A673 (cell line): Measurements from ENCODE around the gene NUDT15. TPM values are rescaled to one million over a fixed set of nuclear protein-coding genes. Genes with fewer than 3 reads are reported as not detected.
A peak's percentile ranks its signal among the peaks of the same experiment; 100 is the strongest.

Experiments
- BruUV-seq: library from RNA; stranded (reverse); fragments of 400-500 nt; replicated peaks from 2 replicates; lab custom pipeline; 2021; lab: Mats Ljungman, UMichigan
- CTCF ChIA-PET: fragments of 300-600 bp; sonication (Branson Sonifier 250); formaldehyde crosslinking; loops from one replicate; lab custom pipeline; 2022; ENCODE audit warnings: antibody characterized with exemption; lab: Charles Lee
- POLR2A ChIA-PET: fragments of 300-600 bp; sonication (Branson Sonifier 250); formaldehyde crosslinking; loops from one replicate; lab custom pipeline; 2022; ENCODE audit warnings: antibody characterized with exemption; ENCODE audit not compliant: low non-redundant PET; lab: Charles Lee
- DNase-seq: peaks from one replicate; pipeline ENCODE4 v3.0.0-alpha.2; 2015; ENCODE audit warnings: low spot score
- H3K27ac ChIP-seq: fragments of 200-600 bp; sonication (generic); 2 replicates; pipeline ENCODE4 v1.5.1; 2016; ENCODE audit warnings: mixed run types, low read depth, mild to moderate bottlenecking, mixed read lengths, antibody characterized with exemption, low read length; ENCODE audit not compliant: poor library complexity, severe bottlenecking
- H3K27me3 ChIP-seq: fragments of 200-600 bp; sonication (generic); replicated peaks from 2 replicates; pipeline ENCODE4 v1.6.1; 2017; ENCODE audit warnings: mixed run types, low read depth, mild to moderate bottlenecking, mixed read lengths, antibody characterized with exemption, low read length; ENCODE audit not compliant: insufficient read depth, poor library complexity
- H3K36me3 ChIP-seq: fragments of 200-600 bp; sonication (generic); 2 replicates; pipeline ENCODE4 v1.6.1; 2016; ENCODE audit warnings: mixed run types, mild to moderate bottlenecking, mixed read lengths, antibody characterized with exemption, low read length; ENCODE audit not compliant: insufficient read depth, poor library complexity, severe bottlenecking
- H3K4me1 ChIP-seq: fragments of 200-600 bp; sonication (generic); 2 replicates; pipeline ENCODE4 v1.6.1; 2017; ENCODE audit warnings: mixed run types, mild to moderate bottlenecking, mixed read lengths, antibody characterized with exemption, low read length; ENCODE audit not compliant: insufficient read depth, poor library complexity, severe bottlenecking
- H3K4me3 ChIP-seq: fragments of 200-600 bp; sonication (generic); 2 replicates; pipeline ENCODE4 v1.5.1; 2016; ENCODE audit warnings: low read depth, mixed run types, mild to moderate bottlenecking, mixed read lengths, low read length; ENCODE audit not compliant: poor library complexity, severe bottlenecking
- H3K9me3 ChIP-seq: fragments of 200-600 bp; sonication (generic); 2 replicates; pipeline ENCODE4 v1.6.1; 2016; ENCODE audit warnings: mixed run types, low read depth, mild to moderate bottlenecking, mixed read lengths, antibody characterized with exemption, low read length; ENCODE audit not compliant: poor library complexity, severe bottlenecking
- CTCF ChIP-seq: fragments of 300-800, 200-600 bp; sonication (generic); conservative IDR thresholded peaks from 2 replicates; pipeline ENCODE4 v1.5.1; 2017; ENCODE audit warnings: low read depth, mild to moderate bottlenecking, antibody characterized with exemption, low read length, moderate library complexity, mixed read lengths
- EZH2 ChIP-seq: fragments of 200-600 bp; sonication (generic); IDR thresholded peaks from 2 replicates; pipeline ENCODE4 v1.6.1; 2017; ENCODE audit warnings: borderline replicate concordance, low read depth, mild to moderate bottlenecking, mixed read lengths, antibody characterized with exemption, low read length; ENCODE audit not compliant: poor library complexity, severe bottlenecking
- intact Hi-C: fragments of 100-400 bp; cut with micrococcal nuclease; formaldehyde crosslinking; loops from one replicate; pipeline ENCODE4 v1.10.0; 2022; ENCODE audit not compliant: unreplicated experiment
- total RNA-seq: library from RNA; stranded (reverse); gene quantifications from 2 replicates; pipeline ENCODE4 v1.2.3, GENCODE V29; 2021

Gene NUDT15
- total RNA-seq, 1 experiment from 2014 or later = 52.2 TPM

GRCh38 chr13:48069573-48069972, 32.0 kb downstream of the NUDT15 start:
- BruUV-seq = no TSS peak
- no peak for DNase-seq
- no peak for TF ChIP-seq CTCF
- no peak for TF ChIP-seq EZH2
- H3K27me3 ChIP-seq = no peaks in the 10 kb centered on the region
- POLR2A ChIA-PET = no interaction called here
- intact Hi-C loops = no loop called here
- no peaks in the 10 kb centered on the region for H3K4me1 ChIP-seq
- H3K4me3 ChIP-seq = no peak overlapping the region
- peaks cover 37% of the 10 kb centered on the region for H3K9me3 ChIP-seq
- CTCF ChIA-PET = no interaction called here
- H3K36me3 ChIP-seq = peaks cover 58% of the 10 kb centered on the region
- H3K27ac ChIP-seq = no peak overlapping the region

GRCh38 chr13:48070942-48071341, 33.4 kb downstream of the NUDT15 start:
- intact Hi-C loops = no loop called here
- ChIA-PET POLR2A (no interaction called here), CTCF (no interaction called here)
- H3K9me3 ChIP-seq = peaks cover 37% of the 10 kb centered on the region
- no peak for DNase-seq
- BruUV-seq = no TSS peak
- H3K36me3 ChIP-seq = peaks cover 68% of the 10 kb centered on the region
- H3K4me1 ChIP-seq = no peaks in the 10 kb centered on the region
- no peak for TF ChIP-seq CTCF
- no peak for TF ChIP-seq EZH2
- H3K4me3 ChIP-seq = no peak overlapping the region
- no peaks in the 10 kb centered on the region for H3K27me3 ChIP-seq
- H3K27ac ChIP-seq = no peak overlapping the region

GRCh38 chr13:48072304-48072703, 34.8 kb downstream of the NUDT15 start:
- BruUV-seq = no TSS peak
- CTCF ChIA-PET = no interaction called here
- Histone ChIP-seq H3K4me3 (no peak overlapping the region), H3K27ac (no peak overlapping the region), H3K36me3 (peaks cover 78% of the 10 kb centered on the region), H3K9me3 (peaks cover 37% of the 10 kb centered on the region), H3K27me3 (no peaks in the 10 kb centered on the region), H3K4me1 (no peaks in the 10 kb centered on the region)
- peak; percentile 25 for DNase-seq
- intact Hi-C loops = no loop called here
- TF ChIP-seq EZH2 = no peak
- no peak for TF ChIP-seq CTCF
- POLR2A ChIA-PET = no interaction called here
